Neural progenitor cell (in vitro differentiated cells): ENCODE results near the gene AMMECR1. TPM values are rescaled to one million over a fixed set of nuclear protein-coding genes. Genes with fewer than 3 reads are reported as not detected.

ENCODE experiments used
- DNase-seq: peaks from one replicate; pipeline ENCODE4 v3.0.0-alpha.2; 2016; ENCODE audit warnings: low spot score
- H2AFZ ChIP-seq: fragments of 200-600 bp; sonication (generic); replicated peaks from 2 replicates; pipeline ENCODE4 v1.6.1; 2016; ENCODE audit warnings: antibody characterized with exemption
- H3F3A ChIP-seq: fragments of 200-600 bp; sonication (generic); 2 replicates; pipeline ENCODE4 v1.6.1; 2016; ENCODE audit warnings: antibody characterized with exemption, low read depth
- H3K27ac ChIP-seq: fragments of 200-600 bp; sonication (generic); 2 replicates; pipeline ENCODE4 v1.5.1; 2016; ENCODE audit warnings: mild to moderate bottlenecking
- H3K27me3 ChIP-seq: fragments of 200-600 bp; sonication (generic); 2 replicates; pipeline ENCODE4 v1.6.1; 2016; ENCODE audit warnings: mild to moderate bottlenecking, moderate library complexity
- H3K36me3 ChIP-seq: fragments of 200-600 bp; sonication (generic); 2 replicates; pipeline ENCODE4 v1.5.1; 2016
- H3K4me1 ChIP-seq: fragments of 200-600 bp; sonication (generic); 2 replicates; pipeline ENCODE4 v1.6.1; 2016; ENCODE audit warnings: mixed run types
- H3K4me2 ChIP-seq: fragments of 200-600 bp; sonication (generic); 2 replicates; pipeline ENCODE4 v1.6.1; 2016
- H3K4me3 ChIP-seq: fragments of 200-600 bp; sonication (generic); 2 replicates; pipeline ENCODE4 v1.5.1; 2016
- H3K79me2 ChIP-seq: fragments of 200-600 bp; sonication (generic); 2 replicates; pipeline ENCODE4 v1.6.1; 2016; ENCODE audit warnings: low read depth
- H3K9ac ChIP-seq: fragments of 200-600 bp; sonication (generic); 2 replicates; pipeline ENCODE4 v1.6.1; 2016
- H3K9me3 ChIP-seq: fragments of 200-600 bp; sonication (generic); 2 replicates; pipeline ENCODE4 v1.5.1; 2016; ENCODE audit warnings: low read depth
- H4K20me1 ChIP-seq: fragments of 200-600 bp; sonication (generic); 2 replicates; pipeline ENCODE4 v1.6.1; 2016; ENCODE audit warnings: low read depth
- H3K27ac Mint-ChIP-seq: 3 replicates; pipeline ENCODE4 v1.8.0; 2021; ENCODE audit warnings: mixed read lengths
- H3K27me3 Mint-ChIP-seq: 2 replicates; pipeline ENCODE4 v1.8.0; 2022; ENCODE audit warnings: low read depth, mild to moderate bottlenecking, inconsistent platforms, moderate library complexity, mixed read lengths; ENCODE audit not compliant: insufficient read depth
- H3K36me3 Mint-ChIP-seq: 3 replicates; pipeline ENCODE4 v1.8.0; 2021; ENCODE audit warnings: mixed read lengths
- H3K4me1 Mint-ChIP-seq: 3 replicates; pipeline ENCODE4 v1.8.0; 2021; ENCODE audit warnings: mixed read lengths
- H3K4me3 Mint-ChIP-seq: 3 replicates; pipeline ENCODE4 v1.8.0; 2021; ENCODE audit warnings: mild to moderate bottlenecking, moderate library complexity, mixed read lengths
- H3K9me3 Mint-ChIP-seq: 3 replicates; pipeline ENCODE4 v1.8.0; 2020; ENCODE audit warnings: mixed read lengths
- CTCF ChIP-seq: fragments of 200-600 bp; sonication (generic); IDR thresholded peaks from 2 replicates; pipeline ENCODE4 v1.5.1; 2017; ENCODE audit warnings: antibody characterized with exemption, mild to moderate bottlenecking
- EZH2 ChIP-seq: fragments of 200-600 bp; sonication (generic); IDR thresholded peaks from 2 replicates; pipeline ENCODE4 v1.6.1; 2017; ENCODE audit warnings: antibody characterized with exemption, mild to moderate bottlenecking, moderate library complexity
- EZH2phosphoT487 ChIP-seq: fragments of 200-600 bp; sonication (generic); IDR thresholded peaks from 2 replicates; pipeline ENCODE4 v1.6.1; 2017; ENCODE audit warnings: antibody characterized with exemption
- total RNA-seq: library from RNA; depleted of rRNA; stranded (reverse); fragments of >200 nt; gene quantifications from 2 replicates; pipeline ENCODE4 v1.2.3, GENCODE V29; 2015; ENCODE audit warnings: low replicate concordance

AMMECR1 gene
- total RNA-seq, 1 donor from 2014 or later = 20.3 TPM

- Mint-ChIP-seq H3K36me3 (peaks cover 2% of the 10 kb centered on the region), H3K4me3 (no peak overlapping the region), H3K4me1 (no peaks in the 10 kb centered on the region), H3K9me3 (no peaks in the 10 kb centered on the region), H3K27ac (no peak overlapping the region), H3K27me3 (no peaks in the 10 kb centered on the region)
- Histone ChIP-seq H3K4me3 (no peak overlapping the region), H4K20me1 (no peaks in the 10 kb centered on the region), H3K4me1 (no peaks in the 10 kb centered on the region), H3K9me3 (no peaks in the 10 kb centered on the region), H3F3A (no peaks in the 10 kb centered on the region), H2AFZ (no peak overlapping the region), H3K36me3 (no peaks in the 10 kb centered on the region), H3K9ac (no peak overlapping the region), H3K4me2 (no peak overlapping the region), H3K27me3 (no peaks in the 10 kb centered on the region), H3K27ac (no peak overlapping the region), H3K79me2 (no peaks in the 10 kb centered on the region)
- TF ChIP-seq CTCF (no peak), EZH2 (no peak), EZH2phosphoT487 (no peak)
- DNase-seq = no peak
These were observed 158.7 kb downstream of the AMMECR1 start for GRCh38 chrX:110159235-110159634.

DNA sequence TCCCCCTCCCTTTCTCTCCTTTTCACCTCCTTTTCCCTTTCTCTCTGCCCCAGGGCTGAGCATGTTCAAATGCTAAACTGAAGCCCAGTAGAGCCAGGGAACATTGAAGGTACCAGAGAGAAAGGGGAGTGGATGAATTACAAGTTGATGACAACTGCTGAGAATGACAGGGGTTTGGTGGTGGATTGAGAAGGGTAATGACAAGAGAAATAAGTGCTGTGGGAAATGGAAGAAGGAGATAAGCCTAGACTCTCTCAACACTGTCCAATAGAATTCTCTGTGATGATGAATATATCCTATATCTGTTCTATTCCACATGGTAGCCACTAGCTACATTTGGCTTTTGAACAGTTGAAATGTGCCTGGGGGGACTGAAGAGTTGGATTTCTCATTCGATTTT, 160.4 kb downstream of the AMMECR1 start:
- H3K4me3 ChIP-seq = no peak overlapping the region
- no peaks in the 10 kb centered on the region for H3F3A ChIP-seq
- H3K79me2 ChIP-seq = no peaks in the 10 kb centered on the region
- H3K27ac ChIP-seq = no peak overlapping the region
- no peak overlapping the region for H3K4me2 ChIP-seq
- peaks cover 2% of the 10 kb centered on the region for H3K36me3 Mint-ChIP-seq
- no peak for DNase-seq
- H3K4me3 Mint-ChIP-seq = no peak overlapping the region
- H3K9me3 Mint-ChIP-seq = no peaks in the 10 kb centered on the region
- no peak overlapping the region for H2AFZ ChIP-seq
- no peak overlapping the region for H3K27ac Mint-ChIP-seq
- no peaks in the 10 kb centered on the region for H3K27me3 Mint-ChIP-seq
- no peaks in the 10 kb centered on the region for H3K4me1 ChIP-seq
- no peaks in the 10 kb centered on the region for H4K20me1 ChIP-seq
- H3K9me3 ChIP-seq = no peaks in the 10 kb centered on the region
- peaks cover 6% of the 10 kb centered on the region for H3K4me1 Mint-ChIP-seq
- H3K27me3 ChIP-seq = no peaks in the 10 kb centered on the region
- TF ChIP-seq EZH2phosphoT487 (no peak), CTCF (no peak), EZH2 (no peak)
- H3K36me3 ChIP-seq = no peaks in the 10 kb centered on the region
- H3K9ac ChIP-seq = no peak overlapping the region

DNA sequence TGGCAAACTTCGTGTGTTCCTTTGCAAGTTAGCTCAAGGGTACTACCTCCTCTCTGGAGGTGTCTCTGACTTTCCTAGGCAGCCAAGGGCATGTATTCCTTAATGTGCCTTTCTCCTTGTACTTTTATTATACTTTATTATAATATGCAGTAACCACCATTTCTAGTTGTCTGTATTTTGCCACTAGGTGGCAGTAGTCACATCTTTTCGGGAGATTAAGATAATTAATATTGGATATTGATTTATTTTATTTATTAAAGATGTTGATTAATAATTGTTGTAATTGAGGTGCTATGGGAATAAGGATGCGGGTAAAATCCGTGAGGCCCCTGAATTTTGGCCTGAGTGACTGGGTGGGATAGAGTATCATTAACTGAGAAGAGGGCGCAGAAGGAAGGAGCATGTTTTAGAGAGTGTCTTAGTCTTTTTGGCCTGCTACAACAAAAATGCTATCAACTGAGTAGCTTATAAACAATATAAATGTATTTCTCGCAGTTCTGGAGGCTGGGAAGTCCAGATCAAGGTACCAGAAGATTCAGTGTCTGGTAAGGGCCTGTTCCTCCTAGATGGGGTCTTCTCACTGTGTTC, 161.6 kb downstream of the AMMECR1 start:
- no peak for DNase-seq
- no peak overlapping the region for H2AFZ ChIP-seq
- H3K4me3 ChIP-seq = no peak overlapping the region
- H3K4me1 ChIP-seq = no peaks in the 10 kb centered on the region
- H3K9me3 Mint-ChIP-seq = no peaks in the 10 kb centered on the region
- H3K27me3 ChIP-seq = no peaks in the 10 kb centered on the region
- no peaks in the 10 kb centered on the region for H3K27me3 Mint-ChIP-seq
- H3K4me1 Mint-ChIP-seq = peaks cover 6% of the 10 kb centered on the region
- H3K9me3 ChIP-seq = no peaks in the 10 kb centered on the region
- H3K9ac ChIP-seq = no peak overlapping the region
- no peak overlapping the region for H3K27ac ChIP-seq
- no peak overlapping the region for H3K27ac Mint-ChIP-seq
- H3F3A ChIP-seq = no peaks in the 10 kb centered on the region
- H3K4me2 ChIP-seq = no peak overlapping the region
- H4K20me1 ChIP-seq = no peaks in the 10 kb centered on the region
- no peak for TF ChIP-seq EZH2
- TF ChIP-seq CTCF = peak; percentile 53
- no peak overlapping the region for H3K4me3 Mint-ChIP-seq
- peaks cover 2% of the 10 kb centered on the region for H3K36me3 Mint-ChIP-seq
- H3K79me2 ChIP-seq = no peaks in the 10 kb centered on the region
- no peaks in the 10 kb centered on the region for H3K36me3 ChIP-seq
